ENCODE measurements around the gene PODXL2.
"Not testable (repeated sequence)": the region's sequence is repeated elsewhere in the genome, so short reads cannot be mapped to it uniquely, and the experiment has no call there.

The PODXL2 gene

DNA sequence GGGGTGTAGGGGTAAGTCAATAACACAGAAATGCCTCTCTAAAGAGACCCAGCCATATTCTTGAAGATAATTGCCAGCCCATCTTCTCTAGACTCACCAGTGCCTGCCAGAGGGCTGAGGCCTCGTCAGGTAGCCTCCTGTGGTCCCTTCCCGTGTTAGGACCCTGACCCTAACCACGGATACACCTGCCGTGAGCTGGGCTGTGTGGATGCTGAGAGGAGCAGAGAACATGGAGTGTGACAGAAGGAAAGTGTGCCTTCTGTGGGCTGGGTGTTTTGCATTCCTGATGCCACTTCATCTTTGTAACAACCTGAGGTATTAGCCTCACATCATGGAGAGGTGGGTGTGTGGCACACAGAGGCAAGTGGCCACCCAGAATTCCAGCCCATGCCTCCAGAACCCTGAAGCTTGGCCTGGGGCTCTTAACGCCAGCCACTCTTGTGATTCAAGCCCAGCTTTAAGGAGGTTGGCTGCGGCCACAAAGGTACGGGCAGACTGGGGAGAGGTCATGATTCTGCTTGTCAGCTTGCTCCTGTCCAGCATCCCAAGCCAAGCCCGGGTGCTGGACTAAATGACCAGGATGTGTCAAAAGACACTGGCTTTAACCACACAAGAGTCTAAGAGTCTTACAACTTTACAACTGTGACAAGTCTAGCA, 22.7 kb downstream of the PODXL2 start:
- H3K4me1 ChIP-seq: peaks cover 6% of the 10 kb centered on the region
- H2AFZ ChIP-seq: no peak overlapping the region
- H3K9me3 ChIP-seq (ENCODE audit: control insufficient read depth, low read length): no peaks in the 10 kb centered on the region
- no peaks in the 10 kb centered on the region for H3K36me3 ChIP-seq (ENCODE audit: control insufficient read depth, insufficient read depth, low read length)
- H3K27me3 ChIP-seq (ENCODE audit: control insufficient read depth, insufficient read depth, low read length): no peaks in the 10 kb centered on the region
- no peaks in the 10 kb centered on the region for H3K79me2 ChIP-seq
- TF ChIP-seq, protein P1, sequence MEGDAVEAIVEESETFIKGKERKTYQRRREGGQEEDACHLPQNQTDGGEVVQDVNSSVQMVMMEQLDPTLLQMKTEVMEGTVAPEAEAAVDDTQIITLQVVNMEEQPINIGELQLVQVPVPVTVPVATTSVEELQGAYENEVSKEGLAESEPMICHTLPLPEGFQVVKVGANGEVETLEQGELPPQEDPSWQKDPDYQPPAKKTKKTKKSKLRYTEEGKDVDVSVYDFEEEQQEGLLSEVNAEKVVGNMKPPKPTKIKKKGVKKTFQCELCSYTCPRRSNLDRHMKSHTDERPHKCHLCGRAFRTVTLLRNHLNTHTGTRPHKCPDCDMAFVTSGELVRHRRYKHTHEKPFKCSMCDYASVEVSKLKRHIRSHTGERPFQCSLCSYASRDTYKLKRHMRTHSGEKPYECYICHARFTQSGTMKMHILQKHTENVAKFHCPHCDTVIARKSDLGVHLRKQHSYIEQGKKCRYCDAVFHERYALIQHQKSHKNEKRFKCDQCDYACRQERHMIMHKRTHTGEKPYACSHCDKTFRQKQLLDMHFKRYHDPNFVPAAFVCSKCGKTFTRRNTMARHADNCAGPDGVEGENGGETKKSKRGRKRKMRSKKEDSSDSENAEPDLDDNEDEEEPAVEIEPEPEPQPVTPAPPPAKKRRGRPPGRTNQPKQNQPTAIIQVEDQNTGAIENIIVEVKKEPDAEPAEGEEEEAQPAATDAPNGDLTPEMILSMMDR (IDR thresholded peaks at IDR 0.05): no peak
- no peak overlapping the region for H3K4me2 ChIP-seq (ENCODE audit: low read length)
- no peak overlapping the region for H3K27ac ChIP-seq
- no peak overlapping the region for H3K4me3 ChIP-seq (ENCODE audit: low read depth, low read length)
- no peak overlapping the region for H3K9ac ChIP-seq

DNA sequence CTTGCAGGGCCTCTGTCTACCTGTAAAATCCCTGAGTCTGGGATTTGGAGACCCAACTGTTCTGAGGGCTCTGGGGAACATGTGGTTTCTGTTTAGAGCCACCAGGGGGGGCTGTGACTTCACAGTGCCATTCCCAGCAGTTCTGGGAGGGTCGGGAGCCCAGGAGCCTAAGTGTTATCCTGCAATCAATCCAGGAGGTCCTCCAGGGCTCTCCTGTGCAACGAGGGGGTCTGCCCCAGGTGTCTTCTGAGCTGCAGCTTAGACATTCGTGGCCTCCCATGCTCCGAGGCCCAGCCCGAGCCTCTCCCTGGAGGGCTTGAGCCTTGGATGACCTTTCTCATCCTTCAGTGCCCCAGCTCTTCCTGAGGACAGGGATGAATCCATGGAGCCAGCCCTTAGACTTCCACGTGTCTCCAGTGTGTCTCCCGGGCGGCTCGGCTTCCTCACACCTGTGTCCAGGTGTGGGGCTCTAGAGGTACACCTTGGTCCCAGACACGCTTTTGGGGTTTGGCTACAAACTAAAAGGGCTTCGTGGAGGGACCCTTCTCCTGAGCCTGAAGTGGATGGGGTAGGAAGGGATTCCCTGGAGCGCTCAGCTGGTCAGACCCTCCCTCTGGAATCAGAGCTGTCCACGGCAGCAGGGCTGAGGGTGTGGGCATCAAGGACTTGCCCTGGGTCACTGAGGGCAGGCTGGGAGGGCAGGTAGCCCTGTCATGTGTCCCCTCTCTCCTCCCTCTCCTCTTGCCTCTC, 23.4 kb downstream of the PODXL2 start:
- H3K27me3 ChIP-seq (ENCODE audit: control insufficient read depth, insufficient read depth, low read length): no peaks in the 10 kb centered on the region
- no peaks in the 10 kb centered on the region for H3K9me3 ChIP-seq (ENCODE audit: control insufficient read depth, low read length)
- H3K79me2 ChIP-seq: no peaks in the 10 kb centered on the region
- no peak overlapping the region for H3K4me2 ChIP-seq (ENCODE audit: low read length)
- H3K9ac ChIP-seq: no peak overlapping the region
- no peaks in the 10 kb centered on the region for H3K36me3 ChIP-seq (ENCODE audit: control insufficient read depth, insufficient read depth, low read length)
- no peak overlapping the region for H2AFZ ChIP-seq
- TF ChIP-seq, protein P1 (IDR thresholded peaks at IDR 0.05): peak; percentile 81
- no peak overlapping the region for H3K27ac ChIP-seq
- H3K4me1 ChIP-seq: peaks cover 6% of the 10 kb centered on the region
- H3K4me3 ChIP-seq (ENCODE audit: low read depth, low read length): no peak overlapping the region

DNA sequence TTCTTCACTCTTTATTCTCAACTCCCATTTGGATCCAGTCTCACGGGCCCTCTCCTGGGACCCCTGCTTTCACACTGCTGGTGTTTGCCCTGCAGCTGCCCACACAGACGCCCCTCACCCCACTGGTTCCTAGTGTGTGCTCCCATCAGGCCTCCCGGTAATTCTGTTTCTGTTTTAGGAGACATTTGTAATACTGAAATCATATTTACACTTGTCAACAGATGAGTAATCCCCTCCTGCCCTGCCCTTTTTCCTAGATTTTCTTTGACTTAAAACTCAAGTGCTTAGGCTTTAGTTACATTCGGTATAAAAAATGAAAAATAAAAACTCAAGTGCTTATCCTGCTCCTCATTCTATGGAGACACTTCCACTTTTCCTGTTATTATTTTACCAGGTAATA, 25.4 kb downstream of the PODXL2 start:
- H3K36me3 ChIP-seq (ENCODE audit: control insufficient read depth, insufficient read depth, low read length): no peaks in the 10 kb centered on the region
- TF ChIP-seq, protein P1 (IDR thresholded peaks at IDR 0.05): no peak
- no peak overlapping the region for H2AFZ ChIP-seq
- no peak overlapping the region for H3K9ac ChIP-seq
- peaks cover 6% of the 10 kb centered on the region for H3K4me1 ChIP-seq
- no peak overlapping the region for H3K27ac ChIP-seq
- no peak overlapping the region for H3K4me3 ChIP-seq (ENCODE audit: low read depth, low read length)
- H3K4me2 ChIP-seq (ENCODE audit: low read length): no peak overlapping the region
- H3K9me3 ChIP-seq (ENCODE audit: control insufficient read depth, low read length): no peaks in the 10 kb centered on the region
- no peaks in the 10 kb centered on the region for H3K27me3 ChIP-seq (ENCODE audit: control insufficient read depth, insufficient read depth, low read length)
- no peaks in the 10 kb centered on the region for H3K79me2 ChIP-seq

DNA sequence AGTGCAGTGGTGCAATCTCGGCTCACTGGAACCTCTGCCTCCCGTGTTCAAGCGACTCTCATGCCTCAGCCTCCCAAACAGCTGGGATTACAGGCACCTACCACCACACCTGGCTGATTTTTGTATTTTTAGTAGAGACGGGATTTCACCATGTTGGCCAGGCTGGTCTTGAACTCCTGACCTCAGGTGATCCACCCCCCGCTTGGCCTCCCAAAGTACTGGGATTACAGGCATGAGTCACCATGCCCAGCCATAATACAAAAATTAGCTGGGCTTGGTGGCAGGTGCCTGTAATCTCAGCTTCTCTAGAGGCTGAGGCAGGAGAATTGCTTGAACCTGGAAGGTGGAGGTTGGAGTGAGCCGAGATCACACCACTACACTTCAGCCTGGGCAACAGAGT, 26.0 kb downstream of the PODXL2 start:
- H3K27ac ChIP-seq; H3K79me2 ChIP-seq; H3K9me3 ChIP-seq (ENCODE audit: control insufficient read depth, low read length); H3K27me3 ChIP-seq (ENCODE audit: control insufficient read depth, insufficient read depth, low read length); H3K4me2 ChIP-seq (ENCODE audit: low read length); H3K4me3 ChIP-seq (ENCODE audit: low read depth, low read length); H2AFZ ChIP-seq; H3K4me1 ChIP-seq; H3K36me3 ChIP-seq (ENCODE audit: control insufficient read depth, insufficient read depth, low read length); H3K9ac ChIP-seq: not testable (repeated sequence)

DNA sequence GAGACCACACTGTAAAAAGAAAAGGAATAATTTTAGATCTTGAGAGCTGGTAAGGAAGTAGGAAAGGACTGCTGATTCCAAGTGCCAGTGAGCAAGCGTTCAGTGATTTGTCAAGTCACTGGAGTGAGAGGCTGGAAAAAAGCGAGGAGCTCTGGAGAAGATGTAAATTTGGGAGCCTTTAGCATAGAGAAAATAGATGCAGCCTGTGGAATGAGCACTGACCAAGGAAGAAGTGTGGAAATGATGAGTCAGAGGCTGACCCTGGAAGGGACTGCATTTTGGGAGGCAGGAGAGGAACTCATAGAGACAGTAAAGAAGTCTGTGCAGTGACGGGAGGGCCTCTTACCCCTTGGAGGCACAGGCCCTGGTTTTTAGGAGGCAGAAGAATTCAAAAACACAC, 26.7 kb downstream of the PODXL2 start:
- H3K79me2 ChIP-seq: no peaks in the 10 kb centered on the region
- H3K27me3 ChIP-seq (ENCODE audit: control insufficient read depth, insufficient read depth, low read length): no peaks in the 10 kb centered on the region
- no peaks in the 10 kb centered on the region for H3K36me3 ChIP-seq (ENCODE audit: control insufficient read depth, insufficient read depth, low read length)
- H3K27ac ChIP-seq: peak overlapping the region; percentile 24
- H3K4me2 ChIP-seq (ENCODE audit: low read length): no peak overlapping the region
- peaks cover 6% of the 10 kb centered on the region for H3K4me1 ChIP-seq
- no peak overlapping the region for H3K9ac ChIP-seq
- H3K4me3 ChIP-seq (ENCODE audit: low read depth, low read length): no peak overlapping the region
- H2AFZ ChIP-seq: peak overlapping the region; percentile 39
- TF ChIP-seq, protein P1 (IDR thresholded peaks at IDR 0.05): no peak
- H3K9me3 ChIP-seq (ENCODE audit: control insufficient read depth, low read length): no peaks in the 10 kb centered on the region
